ENCODE data around the gene HOATZ. TPM values are rescaled to one million over a fixed set of nuclear protein-coding genes. Genes with fewer than 3 reads are reported as not detected.

Gene HOATZ
- polyA plus RNA-seq, 1 of the 3 experiments (the other 2 are of a cell fraction), result 4.9 TPM

DNA sequence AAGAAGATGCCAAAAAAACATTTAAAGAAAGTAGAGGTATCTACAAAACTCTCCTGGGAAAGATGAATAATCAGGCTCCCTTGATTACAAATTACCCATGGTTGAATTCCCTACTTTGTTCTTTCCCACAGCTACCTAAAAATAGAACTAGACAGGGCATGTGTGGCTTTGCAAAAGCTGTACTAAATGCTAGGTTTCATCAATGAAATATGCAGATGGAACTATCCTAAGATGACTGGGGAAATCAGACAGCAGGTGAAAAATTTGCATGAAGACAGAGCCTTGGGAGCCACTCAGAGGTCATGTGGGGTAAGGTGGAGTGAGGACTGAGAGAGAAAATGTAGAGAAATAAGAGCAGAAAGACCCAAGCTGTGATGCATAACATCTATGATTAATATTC is 40.7 kb downstream of the HOATZ start:
- no peaks in the 10 kb centered on the region for H3K9me3 ChIP-seq
- H3K4me3 ChIP-seq (ENCODE audit: low read depth in 2 of 2, low read length in 1 of 2), result no peak overlapping the region
- H3K9me2 ChIP-seq, result no peaks in the 10 kb centered on the region
- H3K4me2 ChIP-seq, result no peak overlapping the region
- no peak for DNase-seq
- H4K20me1 ChIP-seq (ENCODE audit: insufficient read depth), result no peaks in the 10 kb centered on the region
- ChIA-PET POLR2A (no interaction called here), CTCF (interaction anchor here (1.2 to 1.3 kb wide), 2 partner anchors 34 to 286 kb away, joined by 3 to 4 read pairs; no protein-coding TSS in a partner anchor)
- no peaks in the 10 kb centered on the region for H3K27me3 ChIP-seq (ENCODE audit: insufficient read depth)
- H2AFZ ChIP-seq (ENCODE audit: low read depth), result no peak overlapping the region
- TF ChIP-seq FOXJ3 (CRISPR knock-in tag; IDR thresholded peaks at IDR 0.05) (no peak), RAD21 (IDR thresholded peaks at IDR 0.05; ENCODE audit: low read length) (no peak), TAF1 (IDR thresholded peaks at IDR 0.05; ENCODE audit: borderline replicate concordance, low read depth, low read length) (no peak), YY1 (IDR thresholded peaks at IDR 0.05; ENCODE audit: low read depth) (no peak), MEF2A (IDR thresholded peaks at IDR 0.05; ENCODE audit: borderline replicate concordance, low read depth) (peak; percentile 90), SIN3A (IDR thresholded peaks at IDR 0.05; ENCODE audit: borderline replicate concordance, low read depth, low read length) (no peak), NFIC (IDR thresholded peaks at IDR 0.05; ENCODE audit: borderline replicate concordance) (peak; percentile 10; the same call in 1 of the 2 replicates), EP300 (IDR thresholded peaks at IDR 0.05; ENCODE audit: borderline replicate concordance in 1 of 2, low read depth in 1 of 2, low read length in 1 of 2) (peak in 1 of 2 experiments; percentile 48; a peak in 1 of 4 replicates), JUND (IDR thresholded peaks at IDR 0.05) (peak; percentile 47), FOSL2 (IDR thresholded peaks at IDR 0.05; ENCODE audit: borderline replicate concordance, low read depth) (0 out of 2 replicates have a peak, but pooled peaks have one; percentile 11), NRF1 (IDR thresholded peaks at IDR 0.05; ENCODE audit: low read depth, low read length) (no peak), RXRA (IDR thresholded peaks at IDR 0.05; ENCODE audit: borderline replicate concordance, low read depth) (peak; percentile 75; the same call in 1 of the 2 replicates), TCF12 (IDR thresholded peaks at IDR 0.05) (peak; percentile 70)
- TF ChIP-seq, protein P1, sequence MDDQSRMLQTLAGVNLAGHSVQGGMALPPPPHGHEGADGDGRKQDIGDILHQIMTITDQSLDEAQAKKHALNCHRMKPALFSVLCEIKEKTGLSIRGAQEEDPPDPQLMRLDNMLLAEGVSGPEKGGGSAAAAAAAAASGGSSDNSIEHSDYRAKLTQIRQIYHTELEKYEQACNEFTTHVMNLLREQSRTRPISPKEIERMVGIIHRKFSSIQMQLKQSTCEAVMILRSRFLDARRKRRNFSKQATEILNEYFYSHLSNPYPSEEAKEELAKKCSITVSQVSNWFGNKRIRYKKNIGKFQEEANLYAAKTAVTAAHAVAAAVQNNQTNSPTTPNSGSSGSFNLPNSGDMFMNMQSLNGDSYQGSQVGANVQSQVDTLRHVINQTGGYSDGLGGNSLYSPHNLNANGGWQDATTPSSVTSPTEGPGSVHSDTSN (IDR thresholded peaks at IDR 0.05), result peak; percentile 50; the same call in 1 of the 2 replicates
- TF ChIP-seq, protein P2, sequence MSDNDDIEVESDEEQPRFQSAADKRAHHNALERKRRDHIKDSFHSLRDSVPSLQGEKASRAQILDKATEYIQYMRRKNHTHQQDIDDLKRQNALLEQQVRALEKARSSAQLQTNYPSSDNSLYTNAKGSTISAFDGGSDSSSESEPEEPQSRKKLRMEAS (IDR thresholded peaks at IDR 0.05; ENCODE audit: low read depth), result 0 out of 2 replicates have a peak, but pooled peaks have one; percentile 21
- TF ChIP-seq, protein P3, sequence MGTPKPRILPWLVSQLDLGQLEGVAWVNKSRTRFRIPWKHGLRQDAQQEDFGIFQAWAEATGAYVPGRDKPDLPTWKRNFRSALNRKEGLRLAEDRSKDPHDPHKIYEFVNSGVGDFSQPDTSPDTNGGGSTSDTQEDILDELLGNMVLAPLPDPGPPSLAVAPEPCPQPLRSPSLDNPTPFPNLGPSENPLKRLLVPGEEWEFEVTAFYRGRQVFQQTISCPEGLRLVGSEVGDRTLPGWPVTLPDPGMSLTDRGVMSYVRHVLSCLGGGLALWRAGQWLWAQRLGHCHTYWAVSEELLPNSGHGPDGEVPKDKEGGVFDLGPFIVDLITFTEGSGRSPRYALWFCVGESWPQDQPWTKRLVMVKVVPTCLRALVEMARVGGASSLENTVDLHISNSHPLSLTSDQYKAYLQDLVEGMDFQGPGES (IDR thresholded peaks at IDR 0.05; ENCODE audit: low read depth, low read length), result no peak
- TF ChIP-seq, protein P4, sequence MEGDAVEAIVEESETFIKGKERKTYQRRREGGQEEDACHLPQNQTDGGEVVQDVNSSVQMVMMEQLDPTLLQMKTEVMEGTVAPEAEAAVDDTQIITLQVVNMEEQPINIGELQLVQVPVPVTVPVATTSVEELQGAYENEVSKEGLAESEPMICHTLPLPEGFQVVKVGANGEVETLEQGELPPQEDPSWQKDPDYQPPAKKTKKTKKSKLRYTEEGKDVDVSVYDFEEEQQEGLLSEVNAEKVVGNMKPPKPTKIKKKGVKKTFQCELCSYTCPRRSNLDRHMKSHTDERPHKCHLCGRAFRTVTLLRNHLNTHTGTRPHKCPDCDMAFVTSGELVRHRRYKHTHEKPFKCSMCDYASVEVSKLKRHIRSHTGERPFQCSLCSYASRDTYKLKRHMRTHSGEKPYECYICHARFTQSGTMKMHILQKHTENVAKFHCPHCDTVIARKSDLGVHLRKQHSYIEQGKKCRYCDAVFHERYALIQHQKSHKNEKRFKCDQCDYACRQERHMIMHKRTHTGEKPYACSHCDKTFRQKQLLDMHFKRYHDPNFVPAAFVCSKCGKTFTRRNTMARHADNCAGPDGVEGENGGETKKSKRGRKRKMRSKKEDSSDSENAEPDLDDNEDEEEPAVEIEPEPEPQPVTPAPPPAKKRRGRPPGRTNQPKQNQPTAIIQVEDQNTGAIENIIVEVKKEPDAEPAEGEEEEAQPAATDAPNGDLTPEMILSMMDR (IDR thresholded peaks at IDR 0.05), result no peak
- TF ChIP-seq, protein P5, sequence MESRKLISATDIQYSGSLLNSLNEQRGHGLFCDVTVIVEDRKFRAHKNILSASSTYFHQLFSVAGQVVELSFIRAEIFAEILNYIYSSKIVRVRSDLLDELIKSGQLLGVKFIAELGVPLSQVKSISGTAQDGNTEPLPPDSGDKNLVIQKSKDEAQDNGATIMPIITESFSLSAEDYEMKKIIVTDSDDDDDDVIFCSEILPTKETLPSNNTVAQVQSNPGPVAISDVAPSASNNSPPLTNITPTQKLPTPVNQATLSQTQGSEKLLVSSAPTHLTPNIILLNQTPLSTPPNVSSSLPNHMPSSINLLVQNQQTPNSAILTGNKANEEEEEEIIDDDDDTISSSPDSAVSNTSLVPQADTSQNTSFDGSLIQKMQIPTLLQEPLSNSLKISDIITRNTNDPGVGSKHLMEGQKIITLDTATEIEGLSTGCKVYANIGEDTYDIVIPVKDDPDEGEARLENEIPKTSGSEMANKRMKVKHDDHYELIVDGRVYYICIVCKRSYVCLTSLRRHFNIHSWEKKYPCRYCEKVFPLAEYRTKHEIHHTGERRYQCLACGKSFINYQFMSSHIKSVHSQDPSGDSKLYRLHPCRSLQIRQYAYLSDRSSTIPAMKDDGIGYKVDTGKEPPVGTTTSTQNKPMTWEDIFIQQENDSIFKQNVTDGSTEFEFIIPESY (IDR thresholded peaks at IDR 0.05; ENCODE audit: borderline replicate concordance, low read depth), result no peak
- TF ChIP-seq, protein P6, sequence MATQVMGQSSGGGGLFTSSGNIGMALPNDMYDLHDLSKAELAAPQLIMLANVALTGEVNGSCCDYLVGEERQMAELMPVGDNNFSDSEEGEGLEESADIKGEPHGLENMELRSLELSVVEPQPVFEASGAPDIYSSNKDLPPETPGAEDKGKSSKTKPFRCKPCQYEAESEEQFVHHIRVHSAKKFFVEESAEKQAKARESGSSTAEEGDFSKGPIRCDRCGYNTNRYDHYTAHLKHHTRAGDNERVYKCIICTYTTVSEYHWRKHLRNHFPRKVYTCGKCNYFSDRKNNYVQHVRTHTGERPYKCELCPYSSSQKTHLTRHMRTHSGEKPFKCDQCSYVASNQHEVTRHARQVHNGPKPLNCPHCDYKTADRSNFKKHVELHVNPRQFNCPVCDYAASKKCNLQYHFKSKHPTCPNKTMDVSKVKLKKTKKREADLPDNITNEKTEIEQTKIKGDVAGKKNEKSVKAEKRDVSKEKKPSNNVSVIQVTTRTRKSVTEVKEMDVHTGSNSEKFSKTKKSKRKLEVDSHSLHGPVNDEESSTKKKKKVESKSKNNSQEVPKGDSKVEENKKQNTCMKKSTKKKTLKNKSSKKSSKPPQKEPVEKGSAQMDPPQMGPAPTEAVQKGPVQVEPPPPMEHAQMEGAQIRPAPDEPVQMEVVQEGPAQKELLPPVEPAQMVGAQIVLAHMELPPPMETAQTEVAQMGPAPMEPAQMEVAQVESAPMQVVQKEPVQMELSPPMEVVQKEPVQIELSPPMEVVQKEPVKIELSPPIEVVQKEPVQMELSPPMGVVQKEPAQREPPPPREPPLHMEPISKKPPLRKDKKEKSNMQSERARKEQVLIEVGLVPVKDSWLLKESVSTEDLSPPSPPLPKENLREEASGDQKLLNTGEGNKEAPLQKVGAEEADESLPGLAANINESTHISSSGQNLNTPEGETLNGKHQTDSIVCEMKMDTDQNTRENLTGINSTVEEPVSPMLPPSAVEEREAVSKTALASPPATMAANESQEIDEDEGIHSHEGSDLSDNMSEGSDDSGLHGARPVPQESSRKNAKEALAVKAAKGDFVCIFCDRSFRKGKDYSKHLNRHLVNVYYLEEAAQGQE (IDR thresholded peaks at IDR 0.05; ENCODE audit: low read depth, low read length), result no peak
- H3K27ac ChIP-seq (ENCODE audit: low read depth in 2 of 2, low read length in 1 of 2), result peak overlapping the region; percentile 95 to 99
- peak overlapping the region; percentile 71 for H3K9ac ChIP-seq
- peaks cover 42% of the 10 kb centered on the region; the same call in 1 of the 2 replicates for H3K79me2 ChIP-seq (ENCODE audit: insufficient read depth)
- peaks cover 9 to 44% of the 10 kb centered on the region in 2 experiments for H3K4me1 ChIP-seq (ENCODE audit: control insufficient read depth in 1 of 2, insufficient read depth in 2 of 2, low read depth in 1 of 2, low read length in 1 of 2)
- H3F3A ChIP-seq (replicated peaks; ENCODE audit: insufficient read depth), result peaks cover 85% of the 10 kb centered on the region
- H3K36me3 ChIP-seq (replicated peaks in 1 of 2; ENCODE audit: control insufficient read depth in 1 of 2, insufficient read depth in 2 of 2, low read length in 1 of 2), result peaks cover 58 to 79% of the 10 kb centered on the region in 2 experiments

All from SK-N-SH (cell line).